Measurements from ENCODE around the gene VASH2.
"Not testable (repeated sequence)": the region's sequence is repeated elsewhere in the genome, so short reads cannot be mapped to it uniquely, and the experiment has no call there.

VASH2 gene

DNA sequence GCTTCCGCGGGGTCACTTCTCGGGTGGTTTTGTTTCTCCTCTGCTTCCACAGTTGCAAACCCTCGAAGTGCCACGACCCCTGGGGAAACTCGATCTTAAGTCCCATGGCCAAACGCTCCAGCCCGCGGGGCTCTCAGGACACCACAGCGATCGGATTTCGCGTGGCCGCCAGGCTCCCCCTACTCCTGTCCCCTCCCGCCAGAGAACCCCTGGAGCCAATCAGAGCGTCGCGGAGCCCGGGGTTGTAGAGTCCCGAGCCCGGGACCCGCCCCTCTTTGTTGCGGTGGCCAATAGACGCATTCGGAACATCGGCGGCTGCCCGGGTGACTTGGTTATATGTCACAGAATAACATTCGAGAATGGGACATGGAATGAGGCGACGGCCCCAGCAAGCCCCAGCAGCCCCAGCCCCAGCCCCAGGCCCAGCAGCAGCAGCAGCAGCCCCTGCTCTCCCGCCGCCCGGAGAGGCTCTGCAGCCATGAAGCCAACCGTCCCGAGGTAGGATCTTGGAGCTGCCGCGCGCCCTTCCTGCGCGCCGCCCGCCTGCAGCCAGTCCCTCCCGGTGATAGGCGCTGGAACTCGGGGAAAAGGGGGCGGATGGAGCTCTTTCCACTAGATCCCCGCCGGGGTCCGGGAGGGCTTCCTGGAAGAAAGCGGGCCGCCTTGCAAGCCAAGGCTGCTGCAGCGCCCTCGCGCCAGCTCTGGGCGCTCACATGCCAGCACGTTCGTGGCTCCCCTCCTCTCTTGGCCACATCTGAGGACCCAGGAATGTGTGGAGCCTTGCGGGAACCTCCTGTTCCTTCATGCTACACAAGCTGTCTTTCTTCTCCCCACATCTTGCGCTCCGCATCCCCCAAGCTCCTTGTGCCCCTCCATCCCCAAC lies at the start of gene VASH2:
TSS of gene VASH2 (plus strand) at position 299 of the 883 bp plus-strand sequence. CDS start 1,002 bp downstream, outside the sequence.
- peak; percentile 89 for DNase-seq

- no peak for DNase-seq
Measured at GRCh38 chr1:212901290-212901689, 49.1 kb upstream of the VASH2 start.

DNA sequence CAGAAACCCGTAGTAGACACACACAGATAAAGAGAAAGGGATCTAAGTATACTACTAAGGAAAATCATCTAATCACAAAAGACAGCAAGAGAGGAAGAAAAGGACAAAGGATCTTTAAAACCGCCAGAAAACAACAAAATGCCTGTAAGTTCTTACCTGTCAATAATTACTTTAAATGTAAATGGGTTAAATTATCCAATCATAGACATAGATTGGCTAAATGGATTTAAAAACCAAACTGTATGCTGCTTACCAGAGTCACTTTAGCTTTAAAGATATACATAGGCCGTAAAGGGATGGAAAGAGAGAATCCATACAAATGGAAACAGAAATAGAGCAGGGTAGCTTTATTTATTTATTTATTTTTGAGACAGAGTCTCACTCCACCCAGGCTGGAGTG lies 48.3 kb upstream of the VASH2 start:
- no peak for DNase-seq

DNA sequence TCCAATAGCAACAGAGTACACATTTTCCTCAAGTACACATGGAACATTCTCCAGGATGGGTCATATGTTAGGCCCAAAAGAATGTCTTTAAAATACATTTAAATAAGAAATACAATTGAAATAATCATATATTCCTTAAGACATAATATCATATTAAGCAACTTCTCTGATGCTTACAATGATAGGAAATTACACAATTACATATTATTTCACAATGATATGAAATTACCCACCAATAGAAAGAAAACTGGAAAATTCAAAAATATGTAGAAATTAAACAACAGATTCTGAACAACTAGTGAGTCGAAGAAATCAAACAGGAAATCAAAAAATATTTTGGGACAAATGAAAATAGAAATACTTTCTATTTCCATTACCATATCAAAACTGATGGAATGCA lies 46.7 kb upstream of the VASH2 start:
- no peak for DNase-seq

DNA sequence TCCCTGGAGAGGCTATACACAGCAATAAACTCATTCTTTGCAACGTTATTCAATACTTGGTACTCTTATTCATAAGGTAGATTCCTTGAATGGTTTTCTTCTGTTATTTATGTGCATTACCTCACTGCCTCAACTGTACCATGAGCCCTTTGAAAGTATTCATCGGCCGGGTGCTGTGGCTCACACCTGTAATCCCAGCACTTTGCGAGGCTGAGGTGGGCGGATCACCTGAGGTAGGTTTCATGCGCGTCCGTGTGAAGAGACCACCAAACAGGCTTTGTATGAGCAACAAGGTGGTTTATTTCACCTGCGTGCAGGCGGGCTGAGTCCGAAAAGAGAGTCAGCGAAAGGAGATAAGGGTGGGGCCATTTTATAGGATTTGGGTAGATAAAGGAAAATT lies 42.3 kb upstream of the VASH2 start:
- DNase-seq, result not testable (repeated sequence)

DNA sequence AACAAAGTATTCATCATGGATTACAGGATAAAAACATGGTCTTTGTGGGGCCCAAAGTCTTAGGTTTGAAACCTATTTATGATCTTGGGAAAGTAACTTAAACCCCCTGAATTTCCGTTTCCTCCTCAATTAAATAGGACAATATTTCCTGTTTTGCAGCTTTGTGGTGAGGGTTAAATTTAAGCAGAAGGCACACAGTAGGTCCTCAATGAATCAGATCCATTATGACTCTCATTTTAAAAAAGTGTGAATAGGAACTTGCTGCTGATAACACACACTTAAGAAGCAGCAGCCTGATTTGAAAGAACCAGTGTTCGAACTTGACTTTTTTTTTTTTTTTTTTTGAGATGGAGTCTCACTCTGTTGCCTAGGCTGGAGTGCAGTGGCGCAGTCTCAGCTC lies 41.4 kb upstream of the VASH2 start:
- no peak for DNase-seq

GRCh38 chr1:212909652-212910063 lies 40.7 kb upstream of the VASH2 start:
- no peak for DNase-seq

- not testable (repeated sequence) for DNase-seq
Measured at GRCh38 chr1:212910213-212910612, 40.1 kb upstream of the VASH2 start.

GRCh38 chr1:212913638-212914037 lies 36.7 kb upstream of the VASH2 start:
- not testable (repeated sequence) for DNase-seq

GRCh38 chr1:212914110-212914509 lies 36.2 kb upstream of the VASH2 start:
- not testable (repeated sequence) for DNase-seq

DNA sequence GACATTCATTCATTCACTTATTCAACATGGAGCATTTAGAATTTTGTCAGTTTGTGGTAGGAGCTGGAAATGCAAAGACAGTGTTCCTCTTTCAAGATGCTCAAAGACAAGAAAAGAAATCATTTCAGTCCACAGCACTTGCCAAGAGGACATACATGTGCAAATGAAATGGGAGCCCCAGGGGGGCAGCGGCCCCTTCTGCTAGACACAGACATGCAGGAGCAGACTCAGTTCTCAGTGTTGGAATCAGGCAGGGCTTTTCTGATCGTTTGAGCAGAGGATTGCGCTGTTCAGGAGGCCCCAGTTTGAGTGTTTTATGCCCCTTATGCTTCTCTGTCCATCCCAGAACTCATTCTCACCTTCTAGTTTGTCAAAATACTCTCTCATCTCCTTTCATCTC lies 35.6 kb upstream of the VASH2 start:
- DNase-seq, result no peak

- peak; percentile 12 for DNase-seq
Measured at GRCh38 chr1:212915245-212916091, 34.9 kb upstream of the VASH2 start.

DNA sequence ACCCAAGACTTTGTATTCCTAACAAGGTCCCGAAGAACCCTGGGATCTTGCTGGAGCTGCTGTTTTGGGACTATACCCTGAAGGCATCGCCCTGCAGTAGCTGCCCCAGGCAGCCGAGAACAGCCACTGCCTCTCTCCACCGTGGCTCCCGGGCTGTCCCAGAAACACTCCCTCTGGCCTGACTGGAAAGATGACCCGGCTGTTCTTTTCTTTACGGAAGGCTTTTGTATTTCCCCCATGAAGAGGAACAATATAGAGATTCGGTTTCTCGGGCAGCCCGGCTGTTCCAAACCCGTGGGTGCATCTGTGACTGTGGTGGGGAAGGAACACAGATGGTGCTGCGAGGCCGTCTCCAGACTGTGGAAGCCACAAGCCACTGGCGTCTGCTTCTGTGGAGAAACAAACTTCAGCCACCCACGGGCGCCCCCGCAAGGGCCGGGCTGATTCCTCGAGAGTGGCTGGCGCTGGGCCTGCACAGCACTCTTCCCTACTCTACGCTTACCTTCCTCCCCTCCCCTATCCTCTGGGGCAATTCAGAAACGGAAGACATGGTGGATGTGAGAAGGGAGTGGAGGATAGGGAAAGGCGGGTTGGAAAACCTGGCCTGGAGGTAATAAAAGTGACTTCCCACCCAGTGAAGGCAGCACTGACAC lies 33.7 kb upstream of the VASH2 start:
- no peak for DNase-seq

DNA sequence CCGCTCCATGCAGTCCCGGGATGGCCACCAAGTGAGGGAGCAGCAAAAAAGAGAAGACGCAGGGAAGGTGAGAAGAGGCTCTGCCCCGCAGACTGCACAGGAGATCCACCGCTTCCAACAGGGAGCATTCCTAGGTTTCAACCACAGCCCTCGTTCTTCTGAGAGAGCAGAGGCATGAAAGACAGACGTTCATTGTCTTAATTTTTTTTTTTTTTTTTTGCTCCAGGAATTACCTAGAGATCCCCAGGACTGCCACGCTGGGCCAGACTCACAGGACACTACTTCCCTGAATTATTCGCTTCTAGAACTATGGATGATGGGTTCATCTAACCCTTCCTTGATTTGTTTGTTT lies 33.2 kb upstream of the VASH2 start:
- no peak for DNase-seq

DNA sequence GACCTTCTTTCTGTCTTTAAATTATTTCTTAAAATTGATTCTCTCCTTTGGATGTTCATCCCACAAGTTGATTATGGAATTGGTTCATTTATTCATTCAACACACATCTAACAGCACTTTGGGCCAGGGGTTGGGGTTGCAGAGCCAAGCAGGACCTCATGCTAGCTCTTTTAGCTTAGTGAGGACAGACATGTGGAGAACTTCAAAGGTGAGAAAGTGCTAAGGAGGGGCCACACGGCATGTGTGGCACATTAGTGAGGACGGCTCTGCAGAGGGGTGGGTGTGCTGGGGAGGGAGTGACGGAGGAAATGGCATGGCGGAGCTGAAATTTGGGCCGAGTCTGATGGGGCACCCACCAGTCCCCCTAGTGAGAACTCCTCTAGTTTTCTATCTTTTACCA lies 32.5 kb upstream of the VASH2 start:
- no peak for DNase-seq

- no peak for DNase-seq
Measured at GRCh38 chr1:212918824-212919223, 31.5 kb upstream of the VASH2 start.

DNA sequence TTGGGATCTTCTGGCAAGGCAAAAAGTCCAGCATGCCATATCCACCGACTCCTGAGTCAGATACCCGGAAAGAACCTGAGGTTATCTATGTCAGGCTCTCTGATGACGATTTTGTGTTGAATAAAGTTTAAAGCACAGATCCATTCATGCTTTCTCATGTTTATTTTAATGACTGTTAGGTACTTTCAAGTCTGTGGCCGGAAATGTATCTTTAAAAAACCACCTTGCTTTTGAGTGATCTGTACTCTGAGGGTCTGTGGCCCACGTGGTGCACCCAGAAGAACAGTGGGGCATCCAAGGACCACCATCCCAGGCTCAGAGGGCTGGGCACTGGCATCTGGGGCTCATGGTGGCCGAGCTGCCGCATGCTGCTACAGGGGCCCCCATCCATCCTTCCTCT lies 30.1 kb upstream of the VASH2 start:
- DNase-seq, result no peak

DNA sequence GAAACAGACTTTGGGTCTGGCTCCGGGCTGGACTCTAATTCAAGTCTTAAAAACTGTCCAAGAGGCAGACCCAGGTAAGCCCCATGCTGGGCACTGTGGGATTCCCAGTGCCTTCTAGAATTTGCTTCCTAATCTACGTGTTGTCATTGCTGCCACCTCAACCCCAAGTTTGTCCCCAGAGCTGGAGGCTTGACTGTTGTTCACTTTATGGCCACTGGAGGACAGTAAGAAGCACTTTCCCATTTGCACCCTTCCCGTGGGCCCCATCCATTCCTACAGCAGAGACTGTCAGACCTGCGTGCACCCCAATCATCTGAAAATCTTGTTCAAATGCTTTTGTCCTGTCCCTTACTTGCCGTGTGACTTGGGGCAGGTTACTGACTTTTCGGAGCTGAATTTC lies 29.4 kb upstream of the VASH2 start:
- DNase-seq, result no peak

DNA sequence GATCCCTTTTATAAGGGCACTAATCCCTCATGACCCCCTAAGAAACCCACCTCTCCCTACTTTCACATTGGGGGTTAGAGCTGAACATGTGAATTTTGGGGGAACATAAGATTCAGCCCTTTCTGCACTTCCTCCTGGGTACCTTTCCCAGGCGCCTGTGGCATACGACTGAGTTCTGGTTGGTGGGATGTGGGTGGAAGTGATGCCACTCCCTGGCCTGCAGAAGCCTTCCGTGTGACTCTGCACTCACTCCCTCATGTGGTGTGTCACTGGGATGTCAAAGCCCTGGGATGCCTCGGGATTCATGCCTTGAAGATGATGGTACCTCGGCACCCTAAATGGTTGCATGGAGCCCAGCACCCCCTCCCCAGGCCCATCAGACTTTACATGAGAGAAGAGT lies 28.3 kb upstream of the VASH2 start:
- no peak for DNase-seq

DNA sequence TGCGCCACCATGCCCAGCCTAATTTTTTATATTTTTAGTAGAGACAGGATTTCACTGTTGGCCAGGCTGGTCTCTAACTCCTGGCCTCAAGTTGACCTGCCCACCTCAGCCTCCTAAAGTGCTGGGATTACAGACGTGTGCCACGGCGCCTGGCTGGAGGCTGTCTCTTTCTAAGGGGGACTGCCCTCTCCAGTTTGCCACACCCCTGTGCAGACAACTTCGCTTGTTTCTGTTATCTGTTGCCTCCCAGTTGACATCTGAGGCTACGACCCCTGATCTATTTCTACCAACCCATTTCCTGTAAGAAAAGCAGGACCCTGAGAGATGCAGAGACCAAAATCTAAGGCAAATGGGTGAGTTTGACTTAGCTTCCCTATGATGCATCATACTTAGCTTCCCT lies 24.0 kb upstream of the VASH2 start:
- no peak for DNase-seq

- peak; percentile 52 for DNase-seq
Measured at GRCh38 chr1:212928323-212929291, 21.7 kb upstream of the VASH2 start.

DNA sequence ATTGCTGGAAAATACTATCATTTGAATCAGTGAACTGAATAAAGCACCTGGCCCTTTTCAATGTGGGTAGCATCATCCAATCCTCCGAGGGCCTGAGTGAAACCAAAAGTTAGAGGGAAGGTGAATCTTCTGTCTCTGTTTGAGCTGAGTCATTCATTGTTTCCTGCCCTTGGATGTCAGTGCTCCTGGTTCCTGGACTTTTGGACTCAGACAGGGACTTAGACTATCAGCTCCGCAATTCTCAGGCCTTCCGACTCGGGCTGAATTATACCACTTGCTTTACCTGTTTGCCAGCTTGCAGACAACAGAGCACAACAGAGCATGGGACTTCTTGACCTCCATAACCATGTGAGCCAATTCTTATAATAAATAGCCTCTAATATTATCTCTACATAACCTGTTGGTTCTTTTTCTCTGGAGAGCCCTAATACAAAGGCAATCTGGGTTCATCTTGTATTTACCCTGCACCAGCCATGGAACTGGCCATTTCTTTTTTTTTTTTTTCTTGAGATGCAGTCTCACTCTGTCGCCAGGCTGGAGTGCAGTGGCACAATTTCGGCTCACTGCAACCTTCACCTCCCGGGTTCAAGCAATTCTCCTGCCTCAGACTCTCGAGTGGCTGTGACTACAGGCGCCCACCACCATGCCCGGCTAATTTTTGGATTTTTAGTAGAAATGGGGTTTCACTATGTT lies 19.2 kb upstream of the VASH2 start:
- no peak for DNase-seq
